ENCODE measurements around the gene PAK3.

PAK3 gene

GRCh38 chrX:111095974-111096895 lies at the start of gene PAK3:
TSS of gene PAK3 (plus strand) at chrX:111096191. CDS start at chrX:111123104, 26,913 bp downstream.
- no peak for DNase-seq

- no peak for DNase-seq
Observed at GRCh38 chrX:111047575-111047974, 48.4 kb upstream of the PAK3 start.

- no peak for DNase-seq
Observed at GRCh38 chrX:111052478-111052877, 43.5 kb upstream of the PAK3 start.

GRCh38 chrX:111071542-111072277 lies 24.3 kb upstream of the PAK3 start:
- no peak for DNase-seq

- no peak for DNase-seq
Observed at GRCh38 chrX:111083081-111083480, 12.9 kb upstream of the PAK3 start.

- no peak for DNase-seq
Observed at GRCh38 chrX:111086591-111087006, 9.4 kb upstream of the PAK3 start.

GRCh38 chrX:111088628-111089027 lies 7.4 kb upstream of the PAK3 start:
- DNase-seq = no peak

- no peak for DNase-seq
Observed at GRCh38 chrX:111090458-111090857, 5.5 kb upstream of the PAK3 start.

- no peak for DNase-seq
Observed at GRCh38 chrX:111098874-111099273, 2.9 kb downstream of the PAK3 start.

- DNase-seq = no peak
Observed at GRCh38 chrX:111100191-111100590, 4.2 kb downstream of the PAK3 start.

GRCh38 chrX:111101580-111101979 lies 5.6 kb downstream of the PAK3 start:
- no peak for DNase-seq

GRCh38 chrX:111102636-111103035 lies 6.6 kb downstream of the PAK3 start:
- DNase-seq = no peak

- no peak for DNase-seq
Observed at GRCh38 chrX:111103246-111103645, 7.3 kb downstream of the PAK3 start.

GRCh38 chrX:111110098-111110775 lies 14.2 kb downstream of the PAK3 start:
- DNase-seq = no peak

- DNase-seq = no peak
Observed at GRCh38 chrX:111114806-111115205, 18.8 kb downstream of the PAK3 start.

- no peak for DNase-seq
Observed at GRCh38 chrX:111116666-111117065, 20.7 kb downstream of the PAK3 start.

GRCh38 chrX:111119341-111119740 lies 23.4 kb downstream of the PAK3 start:
- no peak for DNase-seq

- no peak for DNase-seq
Observed at GRCh38 chrX:111123125-111123524, 27.1 kb downstream of the PAK3 start.

GRCh38 chrX:111123606-111124179 lies 27.7 kb downstream of the PAK3 start:
- DNase-seq = no peak

GRCh38 chrX:111124418-111124817 lies 28.4 kb downstream of the PAK3 start:
- no peak for DNase-seq

- DNase-seq = no peak
Observed at GRCh38 chrX:111127038-111127437, 31.0 kb downstream of the PAK3 start.

- DNase-seq = no peak
Observed at GRCh38 chrX:111129921-111130320, 33.9 kb downstream of the PAK3 start.

- DNase-seq = no peak
Observed at GRCh38 chrX:111131572-111131971, 35.6 kb downstream of the PAK3 start.

Data from bone marrow (tissue), 2 donors.